Dermis blood vessel endothelial cell (primary cell): ENCODE measurements around the gene IPPK. TPM values are rescaled to one million over a fixed set of nuclear protein-coding genes. Genes with fewer than 3 reads are reported as not detected.
"Not testable (repeated sequence)": the region's sequence is repeated elsewhere in the genome, so short reads cannot be mapped to it uniquely, and the experiment has no call there.

Experiments used
- DNase-seq: peaks from one replicate; pipeline ENCODE4 v3.0.0; 2010
- total RNA-seq: library from RNA; depleted of rRNA; stranded (reverse); fragments of >200 nt; gene quantifications from 2 replicates; pipeline ENCODE4 v1.2.3, GENCODE V29; 2014

Gene IPPK
- total RNA-seq, 1 donor from 2014 or later = 20.3 TPM

DNA sequence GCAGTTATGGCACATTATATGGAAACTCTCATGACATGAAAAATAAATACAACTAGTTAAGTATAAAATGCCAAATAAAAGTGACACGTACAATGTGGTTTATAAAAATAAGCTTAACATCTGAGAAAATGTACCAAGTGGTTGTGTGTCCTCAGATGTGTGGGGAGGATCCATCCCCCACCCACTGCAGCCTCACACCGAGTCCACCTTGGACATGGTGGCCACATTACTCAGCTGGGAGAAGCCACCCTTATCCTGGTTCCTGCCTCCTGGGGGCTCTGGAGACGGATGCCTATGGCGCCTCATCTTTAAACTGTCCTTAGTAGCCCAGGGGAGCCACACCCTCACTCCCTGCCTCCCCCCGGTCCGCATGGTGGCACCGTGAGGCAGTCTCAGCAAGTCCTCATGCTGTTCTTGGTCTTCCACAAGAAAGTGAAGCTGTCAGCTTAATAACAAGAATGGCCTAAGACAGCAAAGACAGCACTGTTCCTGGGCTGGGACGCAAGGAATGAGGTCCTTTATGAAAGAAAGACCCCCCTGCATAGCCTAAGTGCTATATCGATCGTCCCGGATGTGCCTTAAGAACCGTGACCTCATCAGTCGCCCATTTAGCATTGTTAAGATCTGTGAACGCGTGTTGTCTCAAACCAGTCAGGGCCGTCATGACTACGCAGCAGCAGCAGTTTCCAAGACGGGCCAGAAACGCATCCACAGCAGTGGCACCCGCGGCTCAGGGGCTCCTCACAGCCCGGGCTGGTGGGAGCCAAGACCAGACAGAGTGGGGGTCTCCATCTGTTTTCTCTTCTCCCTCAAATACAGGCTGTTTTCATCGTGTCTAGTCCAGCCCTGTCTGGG is 56.4 kb downstream of the IPPK start:
- no peak for DNase-seq

DNA sequence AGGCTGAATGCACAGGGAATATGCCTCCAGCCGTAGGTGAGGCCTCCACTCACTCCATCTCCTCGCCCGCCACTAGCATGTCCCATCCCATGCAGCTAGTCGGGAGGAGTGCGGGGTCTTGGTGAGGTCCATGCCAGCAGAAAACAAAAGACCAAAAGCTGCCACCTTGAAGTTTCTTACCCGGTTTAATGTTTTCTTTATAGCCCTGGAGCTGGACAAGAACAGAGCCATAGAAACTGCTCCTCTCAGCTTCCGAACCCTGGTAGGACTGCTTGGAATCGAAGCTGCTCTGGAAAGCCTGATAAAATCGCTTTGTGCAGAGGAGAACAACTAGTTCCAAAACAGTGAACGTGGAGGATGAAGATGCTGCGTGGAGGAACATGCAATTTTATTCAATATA is 57.1 kb downstream of the IPPK start:
- DNase-seq = no peak

DNA sequence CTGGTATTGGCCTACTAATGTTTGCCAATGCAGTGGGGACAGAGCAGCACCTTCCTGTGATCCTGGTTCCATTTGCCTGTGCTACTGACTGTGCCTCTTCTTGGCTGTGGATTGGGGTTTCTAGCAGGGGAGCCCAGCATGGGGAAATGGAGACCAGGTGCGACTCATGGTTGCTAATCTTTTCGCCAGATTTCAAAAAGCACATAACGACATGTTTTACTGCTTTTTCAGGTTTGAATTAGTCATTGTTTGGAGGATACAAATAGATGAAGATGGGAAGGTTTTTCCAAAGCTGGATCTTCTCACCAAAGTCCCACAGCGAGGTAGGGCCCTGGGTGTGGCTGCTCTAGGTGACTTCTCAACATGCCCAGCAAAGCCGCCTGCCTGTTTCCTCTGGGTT is 57.6 kb downstream of the IPPK start:
- DNase-seq = no peak

DNA sequence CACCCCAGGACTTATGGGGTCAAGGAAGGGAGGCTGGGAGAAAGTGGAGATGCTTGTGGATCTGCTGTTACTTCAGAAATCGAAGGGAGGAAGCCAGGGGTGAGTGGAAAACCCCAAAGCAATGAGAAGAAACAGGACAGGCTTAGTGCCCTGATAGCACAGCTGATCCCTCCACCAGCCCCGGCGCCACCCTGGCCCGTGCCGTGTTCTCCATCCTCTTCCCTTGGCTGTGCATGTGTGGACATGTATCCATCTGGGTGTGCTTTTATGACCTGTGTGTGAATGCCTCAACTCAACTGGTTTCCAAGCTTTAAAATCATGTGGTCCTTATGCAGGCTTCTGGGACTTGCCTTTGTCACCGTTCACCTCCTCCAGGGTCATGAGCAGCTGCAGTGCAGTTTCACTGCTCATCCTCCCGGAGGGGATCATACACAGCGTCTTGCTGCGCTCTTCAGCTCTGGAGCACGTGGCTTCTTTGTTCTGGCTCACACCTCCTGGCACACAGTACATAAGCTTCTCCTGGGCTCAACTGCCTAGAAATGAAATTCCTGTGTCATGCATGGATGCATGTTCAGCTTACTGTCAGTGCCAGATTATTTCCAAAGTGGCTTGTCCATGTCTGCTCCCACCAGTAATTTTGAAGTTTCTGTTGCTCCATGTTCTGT is 58.2 kb downstream of the IPPK start:
- no peak for DNase-seq

DNA sequence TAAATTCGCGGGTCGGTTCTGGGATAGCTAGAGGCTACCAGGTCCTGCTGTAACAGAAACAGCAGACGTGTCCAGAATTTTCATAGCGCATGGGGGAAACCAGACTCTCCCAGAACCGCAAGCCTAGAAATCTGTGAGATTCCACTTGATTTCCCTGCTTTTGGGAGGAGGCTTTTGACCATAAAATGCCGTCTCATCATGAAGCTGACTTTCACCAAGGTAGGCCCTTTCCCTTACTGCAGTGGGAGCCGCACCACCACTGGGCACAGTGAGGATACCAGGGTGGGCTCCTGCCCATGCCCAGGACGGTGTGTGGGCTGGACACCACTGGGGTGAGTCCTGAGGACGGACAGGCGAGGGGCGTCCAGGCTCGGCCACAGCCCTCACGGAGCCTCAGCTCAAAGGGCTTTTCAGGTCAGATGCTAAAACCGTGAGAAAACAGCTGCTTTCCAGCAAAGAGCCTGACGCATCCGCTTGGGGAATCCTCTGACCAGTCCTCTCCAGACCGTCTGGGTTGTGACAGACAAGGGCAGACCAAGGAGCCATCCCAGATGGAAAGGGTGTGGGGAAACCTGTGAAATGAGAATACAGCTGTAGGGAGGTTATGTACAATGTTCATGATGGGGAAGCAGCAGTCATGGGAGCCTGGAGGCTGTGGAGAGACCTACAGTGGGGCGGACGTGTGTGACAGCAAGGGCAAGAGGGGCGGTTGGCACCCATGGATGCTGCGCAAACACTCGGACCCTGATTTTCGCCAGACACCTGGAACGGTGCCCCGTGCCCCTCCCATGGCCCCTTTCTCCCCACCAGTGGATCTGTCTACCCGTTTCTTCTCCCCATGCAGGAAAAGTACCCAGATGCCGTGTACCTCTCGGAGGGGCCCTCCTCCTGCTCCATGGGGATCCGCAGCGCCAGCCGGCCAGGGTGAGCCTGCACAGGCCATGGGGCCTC is 59.2 kb downstream of the IPPK start:
- no peak for DNase-seq

- no peak for DNase-seq
Measured at GRCh38 chr9:92608909-92609445, 61.0 kb downstream of the IPPK start.

GRCh38 chr9:92608241-92608908 is 61.6 kb downstream of the IPPK start:
- no peak for DNase-seq

DNA sequence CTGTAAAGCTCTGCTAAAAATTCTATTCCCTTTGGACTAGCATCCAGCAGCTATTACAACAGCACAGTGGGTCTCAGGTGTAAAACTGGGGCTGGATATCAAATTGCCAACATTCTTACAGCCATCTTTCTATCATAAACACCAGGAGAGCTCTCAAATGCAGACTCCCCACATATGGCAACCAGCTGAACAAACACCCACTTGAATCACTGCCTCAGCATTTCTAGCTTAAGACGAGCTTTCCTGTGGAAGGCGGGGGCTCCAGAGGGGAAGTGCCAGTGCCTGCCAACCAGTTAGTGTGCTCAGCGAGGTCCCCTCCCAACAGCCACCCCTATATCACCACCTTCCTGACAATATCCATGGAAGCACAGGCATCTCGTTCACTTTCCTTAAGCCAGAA is 62.2 kb downstream of the IPPK start:
- DNase-seq = peak; percentile 46

GRCh38 chr9:92607088-92607487 is 62.8 kb downstream of the IPPK start:
- peak; percentile 60 for DNase-seq

GRCh38 chr9:92605224-92605623 is 64.7 kb downstream of the IPPK start:
- no peak for DNase-seq

GRCh38 chr9:92603990-92604389 is 65.9 kb downstream of the IPPK start:
- DNase-seq = no peak

DNA sequence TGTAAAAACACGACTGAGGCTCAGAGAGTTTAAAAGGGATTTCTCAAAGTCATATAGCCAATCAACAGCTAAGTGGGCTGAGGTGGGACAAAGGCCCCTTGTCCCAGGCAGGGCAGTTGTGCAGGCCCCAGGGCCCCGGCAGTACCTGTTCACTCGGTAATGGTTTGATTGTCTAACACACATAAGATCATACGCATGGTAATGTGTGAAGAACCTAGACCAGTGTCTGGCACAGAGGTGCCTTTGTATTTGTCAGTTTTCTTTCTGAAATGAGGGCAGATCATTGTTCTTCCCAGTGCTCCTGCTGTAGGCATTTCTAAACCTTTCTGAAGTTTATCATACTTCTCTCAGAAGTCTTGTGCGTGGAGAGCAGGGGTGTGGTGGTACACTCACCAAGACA is 66.8 kb downstream of the IPPK start:
- DNase-seq = no peak

- no peak for DNase-seq
Measured at GRCh38 chr9:92602413-92602812, 67.5 kb downstream of the IPPK start.

GRCh38 chr9:92601451-92601850 is 68.5 kb downstream of the IPPK start:
- no peak for DNase-seq

DNA sequence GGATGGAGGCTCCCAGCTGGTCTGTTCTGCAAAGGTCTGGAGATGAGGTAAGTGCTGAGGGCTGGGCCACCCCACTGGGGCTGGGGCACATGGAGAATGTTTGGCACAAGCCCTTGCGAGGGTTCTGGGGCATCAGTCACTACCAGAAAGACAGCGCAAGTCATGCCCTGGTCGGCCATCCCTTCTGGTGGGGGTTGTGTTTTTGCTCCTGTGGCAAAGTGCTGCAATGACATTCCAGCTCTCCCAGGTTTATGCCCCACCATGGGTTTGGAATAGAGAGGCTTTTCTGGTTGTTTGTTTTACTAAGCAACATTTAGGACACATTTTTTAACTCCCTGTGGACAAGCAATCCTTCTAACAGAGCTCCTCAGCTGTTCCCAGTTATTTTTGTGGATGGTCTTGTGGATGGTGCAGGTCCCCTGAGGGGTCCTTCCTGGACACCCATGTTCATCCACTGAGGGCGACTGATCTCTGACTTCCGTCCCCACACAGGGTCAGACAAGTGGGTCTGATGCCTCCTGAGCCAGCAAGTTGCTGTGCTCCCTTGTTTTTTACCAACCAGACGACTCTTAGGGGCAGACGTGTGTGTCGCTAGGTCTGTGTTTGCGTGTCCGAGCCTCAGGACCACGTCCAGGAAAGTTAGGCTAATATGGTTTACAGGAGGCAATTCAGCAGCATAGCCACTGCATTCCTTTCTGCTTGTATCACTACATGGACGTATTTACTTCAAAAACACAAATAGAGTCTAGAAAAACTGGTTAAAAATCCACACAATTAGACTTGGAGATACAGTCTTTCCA is 69.3 kb downstream of the IPPK start:
- DNase-seq = peak; percentile 26

DNA sequence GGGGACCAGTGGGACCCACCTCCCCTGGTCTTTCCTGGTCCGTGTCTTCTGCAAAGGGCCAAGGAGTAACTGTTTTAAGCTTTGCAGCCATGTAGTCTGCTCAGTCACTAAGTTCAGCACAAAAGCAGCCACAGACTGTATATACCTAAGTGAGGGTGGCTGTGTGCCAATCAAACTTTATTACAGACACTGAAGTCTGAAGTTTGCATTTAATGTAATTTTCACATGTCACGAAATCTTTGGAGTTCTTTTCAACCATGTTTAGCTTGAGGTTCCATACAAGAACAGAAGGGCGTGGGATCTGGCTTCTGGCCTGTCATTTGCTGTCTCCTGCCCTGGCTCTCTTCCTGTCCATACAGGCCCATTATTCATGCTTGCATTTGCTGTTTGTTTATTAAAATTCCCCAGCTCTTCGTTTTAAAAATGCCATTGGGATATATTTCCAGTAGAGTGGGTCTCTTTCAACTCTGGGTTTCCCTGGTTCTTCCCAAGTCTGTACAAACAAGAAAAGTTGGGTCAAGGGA is 69.9 kb downstream of the IPPK start:
- DNase-seq = no peak

GRCh38 chr9:92598382-92598781 is 71.5 kb downstream of the IPPK start:
- no peak for DNase-seq

DNA sequence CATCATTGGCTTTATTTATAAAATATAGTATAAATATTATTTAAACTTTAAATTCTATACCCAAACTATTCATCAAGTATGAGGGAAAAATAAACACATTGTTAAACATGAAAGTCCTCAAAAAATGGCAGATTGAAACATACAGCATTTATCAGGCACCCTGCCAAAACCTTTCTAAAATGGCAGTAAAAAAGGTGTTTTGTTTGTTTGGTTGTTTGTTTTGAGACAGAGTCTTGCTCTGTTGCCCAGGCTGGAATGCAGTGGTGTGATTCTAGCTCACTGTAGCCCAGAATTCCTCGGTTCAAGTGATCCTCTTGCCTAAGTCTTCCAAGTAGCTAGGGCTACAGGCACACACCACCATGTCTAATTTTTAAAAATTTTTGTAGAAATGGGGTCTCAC is 74.0 kb downstream of the IPPK start:
- no peak for DNase-seq

DNA sequence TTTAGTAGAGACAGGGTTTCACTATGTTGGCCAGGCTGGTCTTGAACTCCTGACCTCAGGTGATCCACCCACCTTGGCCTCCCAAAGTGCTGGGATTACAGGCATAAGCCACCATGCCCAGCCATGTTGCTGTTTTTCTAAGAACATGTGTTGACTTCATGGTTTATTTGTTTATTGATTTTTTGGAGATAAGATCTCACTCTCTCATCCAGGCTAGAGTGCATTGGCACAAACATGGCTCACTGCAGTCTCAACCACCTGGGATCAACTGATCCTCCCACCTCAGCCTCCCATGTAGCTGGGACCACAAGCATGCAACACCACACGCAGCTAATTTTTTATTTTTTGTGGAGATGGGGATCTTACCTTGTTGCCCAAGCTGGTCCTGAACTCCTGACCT is 74.9 kb downstream of the IPPK start:
- DNase-seq = not testable (repeated sequence)

DNA sequence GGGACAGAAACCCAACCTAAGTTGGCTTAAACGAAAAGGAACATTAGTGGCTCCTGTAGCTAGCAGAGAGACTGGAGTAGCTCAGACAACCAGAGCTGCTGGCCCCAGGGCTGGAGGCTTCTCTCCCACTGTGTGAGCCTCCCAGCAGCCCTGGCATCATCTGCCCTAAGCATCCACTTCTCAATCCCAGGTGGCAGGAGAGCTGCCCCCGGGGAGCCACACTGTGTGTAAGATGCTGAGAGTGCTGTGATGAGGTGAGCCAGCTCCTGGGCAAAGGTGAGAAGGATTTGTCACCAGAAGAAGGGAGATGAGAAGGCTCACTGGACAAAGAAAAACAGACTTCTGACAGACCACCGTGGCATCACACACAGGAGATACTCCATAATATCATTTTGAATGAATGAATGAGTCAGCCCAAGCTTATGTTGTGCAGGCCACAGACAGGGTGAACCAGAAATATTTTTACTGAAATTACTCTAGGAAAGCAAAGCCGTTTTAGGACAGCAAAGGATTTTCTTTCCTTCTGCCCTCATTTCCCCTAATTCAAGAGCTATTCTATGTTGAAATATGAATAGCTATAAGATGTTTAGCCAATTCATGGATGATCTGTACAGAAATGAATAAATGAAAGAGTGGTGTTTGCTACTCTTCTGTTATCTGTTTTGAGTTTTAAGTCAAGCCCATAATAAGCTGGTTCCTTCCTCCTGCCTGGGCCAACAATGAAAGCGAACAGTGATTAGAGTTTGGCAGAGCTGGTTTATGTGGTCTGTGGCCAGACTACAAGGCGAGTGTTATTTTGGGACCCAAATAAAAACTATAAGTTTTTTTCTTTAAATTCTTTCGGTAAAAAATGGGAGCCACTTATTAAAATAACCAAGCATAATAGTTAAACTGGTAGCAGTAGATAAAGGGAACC is 76.7 kb downstream of the IPPK start:
- DNase-seq = no peak
